Upper lobe of left lung (tissue), 6 donors: Measurements from ENCODE around the gene ULK4. TPM values are rescaled to one million over a fixed set of nuclear protein-coding genes. Genes with fewer than 3 reads are reported as not detected.

Experiments
- ATAC-seq, 2 donors: fragments of 200-7000 bp; cut with Tn5 transposase; one replicate each; pipeline ENCODE4 v1.9.1; 2022; ENCODE audit warnings: mild to moderate bottlenecking in 2 of 2, moderate library complexity in 2 of 2; ENCODE audit not compliant: low FRiP score in 2 of 2
- DNase-seq, 2 donors: peaks; one replicate each; pipeline ENCODE4 v3.0.0-alpha.2; 2019 to 2020
- H3K27ac ChIP-seq, 4 donors: fragments of 200-600 bp; sonication (generic); one replicate each; pipeline ENCODE4 v1.5.1; 2016 to 2019
- H3K27me3 ChIP-seq, 4 donors: fragments of 200-600 bp; sonication (generic); one replicate each; pipeline ENCODE4 v1.5.1; 2017 to 2019
- H3K36me3 ChIP-seq, 4 donors: fragments of 200-600 bp; sonication (generic); one replicate each; pipeline ENCODE4 v1.5.1; 2016 to 2019
- H3K4me1 ChIP-seq, 4 donors: fragments of 200-600 bp; sonication (generic); one replicate each; pipeline ENCODE4 v1.5.1; 2018 to 2019
- H3K4me3 ChIP-seq, 4 donors: fragments of 200-600 bp; sonication (generic); one replicate each; pipeline ENCODE4 v1.5.1; 2017 to 2019; ENCODE audit warnings: mild to moderate bottlenecking in 2 of 4, moderate library complexity in 1 of 4
- H3K9me3 ChIP-seq, 4 donors: fragments of 200-600 bp; sonication (generic); one replicate each; pipeline ENCODE4 v1.5.1; 2018 to 2019
- CTCF ChIP-seq, 6 experiments: fragments of 450-650 bp in 4 of 6; fragments of 200-600 bp in 2 of 6; sonication (generic) in 2 of 6; IDR thresholded peaks; one replicate each; pipeline ENCODE4 v1.5.1; 2016 to 2019; ENCODE audit warnings: antibody characterized with exemption in 6 of 6
- EP300 ChIP-seq, 4 donors: sonication (generic); formaldehyde crosslinking; IDR thresholded peaks; one replicate each; pipeline ENCODE4 v1.5.1; 2017; ENCODE audit warnings: antibody characterized with exemption in 4 of 4, control low read depth in 2 of 4
- POLR2A ChIP-seq, 4 donors: fragments of 450-650 bp; IDR thresholded peaks; one replicate each; pipeline ENCODE4 v1.5.1; 2016 to 2017; ENCODE audit warnings: antibody characterized with exemption in 4 of 4, mild to moderate bottlenecking in 2 of 4
- POLR2AphosphoS5 ChIP-seq, 2 donors: sonication (generic); formaldehyde crosslinking; IDR thresholded peaks; one replicate each; pipeline ENCODE4 v1.5.1; 2017; ENCODE audit warnings: antibody characterized with exemption in 2 of 2
- WGBS, 2 donors: methylation state at CpG; one replicate each; pipeline ENCODE4 v1.1.5; 2017 to 2018; 5-methylcytosine and 5-hydroxymethylcytosine counted together
- total RNA-seq, 6 donors: library from RNA; depleted of rRNA in 4 of 6; stranded (reverse); fragments of >200 nt in 4 of 6; gene quantifications; one replicate each; pipeline versions ENCODE4 v1.1.0 to v1.2.1, GENCODE V29; 2016 to 2021
- donor health status: DM: no; HTN: no; CAD: no; lungs with moderate emphysema.
- donor health status: DM: no; HTN: yes; CAD: no; lungs with severe emphysema.

ULK4 gene
- total RNA-seq, 6 donors from 2014 or later: 9.4 to 76.5 (median 28.1) TPM

GRCh38 chr3:41854956-41855355 is 106.9 kb downstream of the ULK4 start:
- no peaks in the 10 kb centered on the region for H3K9me3 ChIP-seq
- H3K4me1 ChIP-seq: no peaks in the 10 kb centered on the region
- ATAC-seq (no peak), DNase-seq (no peak)
- no peaks in the 10 kb centered on the region for H3K36me3 ChIP-seq
- H3K27ac ChIP-seq: no peak overlapping the region
- WGBS, 2 donors: 89 to 92% methylated on average over 6 of the region's 6 CpGs
- no peaks in the 10 kb centered on the region for H3K27me3 ChIP-seq
- no peak for TF ChIP-seq POLR2AphosphoS5 (IDR thresholded peaks at IDR 0.05)
- no peak for TF ChIP-seq EP300 (IDR thresholded peaks at IDR 0.05)
- TF ChIP-seq CTCF (IDR thresholded peaks at IDR 0.05): no peak
- TF ChIP-seq POLR2A (IDR thresholded peaks at IDR 0.05): no peak
- no peak overlapping the region for H3K4me3 ChIP-seq

- TF ChIP-seq CTCF (IDR thresholded peaks at IDR 0.05) (no peak), EP300 (IDR thresholded peaks at IDR 0.05) (no peak), POLR2A (IDR thresholded peaks at IDR 0.05) (no peak), POLR2AphosphoS5 (IDR thresholded peaks at IDR 0.05) (no peak)
- H3K27me3 ChIP-seq: no peaks in the 10 kb centered on the region
- no peak for DNase-seq
- H3K4me3 ChIP-seq: no peak overlapping the region
- no peak overlapping the region for H3K27ac ChIP-seq
- no peaks in the 10 kb centered on the region for H3K36me3 ChIP-seq
- no peak for ATAC-seq
- H3K4me1 ChIP-seq: no peaks in the 10 kb centered on the region
- H3K9me3 ChIP-seq: no peaks in the 10 kb centered on the region
- 75 to 80% methylated on average over 5 of the region's 5 CpGs for WGBS, 2 donors
Measured at GRCh38 chr3:41853540-41854196, 108.2 kb downstream of the ULK4 start.

DNA sequence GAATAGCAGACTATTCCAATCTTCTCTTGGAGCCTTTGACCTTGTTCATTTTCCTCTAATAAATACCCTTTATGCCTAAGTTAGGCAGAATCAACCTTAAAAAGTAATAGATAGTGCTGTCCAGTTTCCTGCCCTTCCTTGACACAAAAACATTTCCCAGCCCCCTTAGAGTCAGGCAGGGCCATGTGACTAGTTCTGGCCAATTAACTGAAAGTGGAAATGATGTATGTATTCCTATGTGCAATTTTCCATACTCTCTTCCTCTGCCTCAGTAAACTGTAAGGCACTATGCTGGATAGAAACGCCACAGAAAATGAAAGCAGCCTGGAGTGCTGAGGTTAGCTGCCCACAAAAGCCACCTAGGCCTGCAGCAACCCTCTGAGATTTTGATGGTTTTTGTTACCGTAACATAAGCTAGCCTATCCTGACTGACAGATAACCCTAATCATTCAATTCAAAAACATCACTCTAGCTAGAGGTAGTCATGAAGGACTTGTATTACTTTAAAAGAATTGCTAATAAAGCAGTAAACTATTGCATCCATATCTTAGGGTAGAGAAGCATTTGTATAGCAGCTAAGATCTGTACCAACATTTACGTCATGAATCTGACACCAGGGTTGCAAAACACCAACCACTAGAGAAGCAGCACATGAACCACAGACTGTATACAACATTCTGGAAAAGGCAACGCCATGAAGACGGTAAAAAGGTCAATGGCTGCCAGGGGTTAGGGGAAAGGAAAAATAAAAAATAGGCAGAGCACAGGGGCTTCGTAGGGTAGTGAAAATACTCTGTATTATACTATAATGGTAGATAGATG is 112.9 kb downstream of the ULK4 start:
- H3K9me3 ChIP-seq: no peaks in the 10 kb centered on the region
- no peak for TF ChIP-seq EP300 (IDR thresholded peaks at IDR 0.05)
- TF ChIP-seq CTCF (IDR thresholded peaks at IDR 0.05): no peak
- no peak for TF ChIP-seq POLR2A (IDR thresholded peaks at IDR 0.05)
- TF ChIP-seq POLR2AphosphoS5 (IDR thresholded peaks at IDR 0.05): no peak
- no peaks in the 10 kb centered on the region for H3K36me3 ChIP-seq
- H3K27ac ChIP-seq: no peak overlapping the region
- no peaks in the 10 kb centered on the region for H3K4me1 ChIP-seq
- ATAC-seq: no peak
- H3K27me3 ChIP-seq: no peaks in the 10 kb centered on the region
- H3K4me3 ChIP-seq: no peak overlapping the region
- WGBS, 2 donors: 78 to 88% methylated on average over 6 of the region's 6 CpGs
- DNase-seq: no peak

GRCh38 chr3:41847679-41848078 is 114.2 kb downstream of the ULK4 start:
- WGBS, 2 donors: 89 to 95% methylated on average over 1 of the region's 1 CpG
- no peaks in the 10 kb centered on the region for H3K27me3 ChIP-seq
- DNase-seq (no peak), ATAC-seq (no peak)
- H3K27ac ChIP-seq: no peak overlapping the region
- TF ChIP-seq CTCF (IDR thresholded peaks at IDR 0.05) (no peak), POLR2A (IDR thresholded peaks at IDR 0.05) (no peak), EP300 (IDR thresholded peaks at IDR 0.05) (no peak), POLR2AphosphoS5 (IDR thresholded peaks at IDR 0.05) (no peak)
- H3K4me1 ChIP-seq: no peaks in the 10 kb centered on the region
- no peaks in the 10 kb centered on the region for H3K36me3 ChIP-seq
- no peak overlapping the region for H3K4me3 ChIP-seq
- H3K9me3 ChIP-seq: no peaks in the 10 kb centered on the region
